K562 (cell line): ENCODE results near the gene SET. TPM values are rescaled to one million over a fixed set of nuclear protein-coding genes. Genes with fewer than 3 reads are reported as not detected.
A peak's percentile ranks its signal among the peaks of the same experiment; 100 is the strongest.

Experiments
- ADNP ChIP-seq: fragments of 200-800 bp; sonication (Bioruptor generic); IDR thresholded peaks from 2 replicates; pipeline ENCODE4 v1.6.1; 2016; ENCODE audit warnings: missing genetic modification characterization, missing compliant biosample characterization
- BCL6 ChIP-seq: fragments of 250-450 bp; sonication (Bioruptor Pico); IDR thresholded peaks from 2 replicates; pipeline ENCODE4 v1.4.0; 2020
- BCOR ChIP-seq: fragments of 450-650 bp; IDR thresholded peaks from 2 replicates; pipeline ENCODE4 v1.6.1; 2016
- BHLHE40 ChIP-seq: IDR thresholded peaks from 2 replicates; pipeline ENCODE4 v1.6.1; 2011; ENCODE audit warnings: low read length, improper control_type of control experiment
- CTBP1 ChIP-seq: fragments of 450-650 bp; IDR thresholded peaks from 2 replicates; pipeline ENCODE4 v1.6.1; 2016; ENCODE audit warnings: borderline replicate concordance
- EGR1 ChIP-seq: fragments of 450-650 bp; conservative IDR thresholded peaks from 2 replicates; pipeline ENCODE4 v1.6.1; 2017; ENCODE audit warnings: mild to moderate bottlenecking
- GATA2 ChIP-seq: sonication (generic); formaldehyde crosslinking; IDR thresholded peaks from 2 replicates; pipeline ENCODE4 v1.4.0; 2020; ENCODE audit warnings: mild to moderate bottlenecking, missing genetic modification reagents
- GATAD2B ChIP-seq: fragments of 450-650 bp; IDR thresholded peaks from 2 replicates; pipeline ENCODE4 v1.6.1; 2017; ENCODE audit warnings: mild to moderate bottlenecking, borderline replicate concordance
- IRF2 ChIP-seq: sonication (generic); formaldehyde crosslinking; IDR thresholded peaks from 2 replicates; pipeline ENCODE4 v1.8.1; 2022; ENCODE audit warnings: mild to moderate bottlenecking, missing genetic modification reagents
- KDM1A ChIP-seq, 2 experiments: fragments of 450-650 bp; IDR thresholded peaks; 2 replicates each; pipeline ENCODE4 v1.6.1; 2016; ENCODE audit warnings: mild to moderate bottlenecking in 2 of 2
- MTA1 ChIP-seq: fragments of 450-650 bp; IDR thresholded peaks from 2 replicates; pipeline ENCODE4 v1.6.1; 2017; ENCODE audit warnings: borderline replicate concordance
- NR2C1 ChIP-seq, 2 experiments: fragments of 450-650 bp; IDR thresholded peaks; 2 replicates each; pipeline ENCODE4 v1.6.1; 2017; ENCODE audit warnings: mild to moderate bottlenecking in 2 of 2, antibody characterized with exemption in 1 of 2, inconsistent platforms in 1 of 2, missing compliant biosample characterization in 1 of 2, missing genetic modification characterization in 1 of 2
- PHF8 ChIP-seq: fragments of 200-600 bp; sonication (generic); IDR thresholded peaks from 2 replicates; pipeline ENCODE4 v1.6.1; 2012; ENCODE audit warnings: mixed run types, mild to moderate bottlenecking, inconsistent platforms, low read length, moderate library complexity, borderline replicate concordance
- PPARD ChIP-seq: fragments of 250-450 bp; sonication (Bioruptor Pico); IDR thresholded peaks from 2 replicates; pipeline ENCODE4 v1.8.0; 2022; ENCODE audit warnings: inconsistent platforms, mild to moderate bottlenecking, moderate library complexity
- SAP30 ChIP-seq: fragments of 200-600 bp; sonication (generic); IDR thresholded peaks from 2 replicates; pipeline ENCODE4 v1.6.1; 2012; ENCODE audit warnings: borderline replicate concordance, low read depth, mild to moderate bottlenecking, moderate library complexity, low read length, control low read depth, inconsistent platforms; ENCODE audit not compliant: insufficient read depth, poor library complexity, severe bottlenecking
- SIN3B ChIP-seq: fragments of 450-650 bp; IDR thresholded peaks from 2 replicates; pipeline ENCODE4 v1.6.1; 2017; ENCODE audit warnings: low read depth, mild to moderate bottlenecking, moderate library complexity
- SMARCA5 ChIP-seq: fragments of 450-650 bp; IDR thresholded peaks from 2 replicates; pipeline ENCODE4 v1.6.1; 2016
- ZFP36 ChIP-seq: fragments of 150-350 bp; IDR thresholded peaks from 2 replicates; pipeline ENCODE4 v1.6.1; 2018; ENCODE audit warnings: low read length, low read depth; ENCODE audit not compliant: partially characterized antibody
- ZNF133 ChIP-seq: fragments of 250-450 bp; sonication (Bioruptor Pico); IDR thresholded peaks from 2 replicates; pipeline ENCODE4 v1.4.0; 2020; ENCODE audit warnings: mild to moderate bottlenecking
- ZNF232 ChIP-seq: sonication (generic); formaldehyde crosslinking; IDR thresholded peaks from 2 replicates; pipeline ENCODE4 v1.8.0; 2022; ENCODE audit warnings: mild to moderate bottlenecking, missing genetic modification reagents
- ZNF274 ChIP-seq: IDR thresholded peaks from 2 replicates; pipeline ENCODE4 v1.6.1; 2011; ENCODE audit warnings: low read depth, mild to moderate bottlenecking, low read length, moderate library complexity, borderline replicate concordance
- ZSCAN29 ChIP-seq: fragments of 450-650 bp; IDR thresholded peaks from 2 replicates; pipeline ENCODE4 v1.6.1; 2017
- polyA plus RNA-seq, 8 experiments: library from polyadenylated mRNA; depleted of rRNA in 4 of 8; stranded (reverse) in 5 of 8; unstranded in 3 of 8; fragments of >200 nt; fragmentation: Nextera tagmentation in 2 of 8; fragmentation: Illumina TruSeq in 1 of 8; extraction: Ambion mirVana in 2 of 8; extraction: Trizol in 1 of 8; gene quantifications; 2 replicates each; pipeline versions ENCODE4 v1.2.1 to v1.2.3, GENCODE V29; 2011 to 2014; ENCODE audit warnings: inconsistent platforms in 1 of 8, missing spikeins in 1 of 8
- total RNA-seq, 7 experiments: library from RNA; depleted of rRNA in 6 of 7; stranded (reverse); fragments of >200 nt in 6 of 7; fragmentation: Illumina TruSeq in 2 of 7; extraction: Trizol in 2 of 7; gene quantifications; 2 replicates each; pipeline versions ENCODE4 v1.2.1 to v1.2.3, GENCODE V29; 2011 to 2021; ENCODE audit warnings: low replicate concordance in 1 of 7
- TF ChIP-seq, protein P1 (sequence below): sonication (generic); formaldehyde crosslinking; IDR thresholded peaks from 2 replicates; pipeline ENCODE4 v1.8.1; 2023; ENCODE audit warnings: missing genetic modification reagents, mild to moderate bottlenecking, borderline replicate concordance
- TF ChIP-seq, protein P2 (sequence below): sonication (generic); formaldehyde crosslinking; IDR thresholded peaks from 2 replicates; pipeline ENCODE4 v1.8.0; 2022; ENCODE audit warnings: mild to moderate bottlenecking, missing genetic modification reagents

The SET gene
- total and polyA plus RNA-seq, 9 of the 15 experiments (the other 6 are each of a cell fraction or from before 2014, with no cell fraction given) = 404 to 1,447 (median 907) TPM

DNA sequence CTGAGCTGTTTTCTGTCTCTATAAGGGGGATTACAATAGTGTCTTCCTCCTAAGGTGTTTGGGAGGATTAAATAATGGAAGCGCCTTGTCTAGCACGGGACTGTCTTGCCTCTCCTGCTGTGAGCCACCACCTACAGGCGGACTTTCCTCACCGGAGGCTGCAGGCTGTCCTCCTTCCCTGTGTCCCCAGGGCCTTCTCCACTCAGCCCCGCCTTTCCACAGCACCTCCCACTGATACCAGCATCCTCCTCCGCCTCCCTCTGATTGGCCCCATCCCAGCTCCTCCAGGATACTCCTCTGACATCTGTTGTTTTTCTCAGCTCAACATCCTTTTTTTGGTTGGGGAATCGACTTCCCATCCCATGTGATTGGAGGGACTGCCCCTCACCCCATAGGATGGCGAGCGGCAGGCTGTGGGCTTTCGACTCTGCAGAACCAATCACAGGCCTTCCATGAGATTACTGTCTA is 35.8 kb downstream of the SET start (continued):
- TF ChIP-seq, protein P1, sequence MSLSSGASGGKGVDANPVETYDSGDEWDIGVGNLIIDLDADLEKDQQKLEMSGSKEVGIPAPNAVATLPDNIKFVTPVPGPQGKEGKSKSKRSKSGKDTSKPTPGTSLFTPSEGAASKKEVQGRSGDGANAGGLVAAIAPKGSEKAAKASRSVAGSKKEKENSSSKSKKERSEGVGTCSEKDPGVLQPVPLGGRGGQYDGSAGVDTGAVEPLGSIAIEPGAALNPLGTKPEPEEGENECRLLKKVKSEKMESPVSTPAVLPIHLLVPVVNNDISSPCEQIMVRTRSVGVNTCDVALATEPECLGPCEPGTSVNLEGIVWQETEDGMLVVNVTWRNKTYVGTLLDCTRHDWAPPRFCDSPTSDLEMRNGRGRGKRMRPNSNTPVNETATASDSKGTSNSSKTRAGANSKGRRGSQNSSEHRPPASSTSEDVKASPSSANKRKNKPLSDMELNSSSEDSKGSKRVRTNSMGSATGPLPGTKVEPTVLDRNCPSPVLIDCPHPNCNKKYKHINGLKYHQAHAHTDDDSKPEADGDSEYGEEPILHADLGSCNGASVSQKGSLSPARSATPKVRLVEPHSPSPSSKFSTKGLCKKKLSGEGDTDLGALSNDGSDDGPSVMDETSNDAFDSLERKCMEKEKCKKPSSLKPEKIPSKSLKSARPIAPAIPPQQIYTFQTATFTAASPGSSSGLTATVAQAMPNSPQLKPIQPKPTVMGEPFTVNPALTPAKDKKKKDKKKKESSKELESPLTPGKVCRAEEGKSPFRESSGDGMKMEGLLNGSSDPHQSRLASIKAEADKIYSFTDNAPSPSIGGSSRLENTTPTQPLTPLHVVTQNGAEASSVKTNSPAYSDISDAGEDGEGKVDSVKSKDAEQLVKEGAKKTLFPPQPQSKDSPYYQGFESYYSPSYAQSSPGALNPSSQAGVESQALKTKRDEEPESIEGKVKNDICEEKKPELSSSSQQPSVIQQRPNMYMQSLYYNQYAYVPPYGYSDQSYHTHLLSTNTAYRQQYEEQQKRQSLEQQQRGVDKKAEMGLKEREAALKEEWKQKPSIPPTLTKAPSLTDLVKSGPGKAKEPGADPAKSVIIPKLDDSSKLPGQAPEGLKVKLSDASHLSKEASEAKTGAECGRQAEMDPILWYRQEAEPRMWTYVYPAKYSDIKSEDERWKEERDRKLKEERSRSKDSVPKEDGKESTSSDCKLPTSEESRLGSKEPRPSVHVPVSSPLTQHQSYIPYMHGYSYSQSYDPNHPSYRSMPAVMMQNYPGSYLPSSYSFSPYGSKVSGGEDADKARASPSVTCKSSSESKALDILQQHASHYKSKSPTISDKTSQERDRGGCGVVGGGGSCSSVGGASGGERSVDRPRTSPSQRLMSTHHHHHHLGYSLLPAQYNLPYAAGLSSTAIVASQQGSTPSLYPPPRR (CRISPR knock-in tag) = 0 out of 2 replicates have a peak, but pooled peaks have one; percentile 9
- TF ChIP-seq GATA2 (CRISPR knock-in tag) (0 out of 2 replicates have a peak, but pooled peaks have one; percentile 30), PPARD (CRISPR knock-in tag) (no peak), PHF8 (peak; percentile 42; the same call in 1 of the 2 replicates), ZNF274 (no peak), MTA1 (0 out of 2 replicates have a peak, but pooled peaks have one; percentile 3), ZNF133 (CRISPR knock-in tag) (no peak), ADNP (tag) (peak; percentile 98), SAP30 (no peak), CTBP1 (peak; percentile 94), EGR1 (peak; percentile 64), SMARCA5 (0 out of 2 replicates have a peak, but pooled peaks have one; percentile 71), SIN3B (no peak), ZNF232 (CRISPR knock-in tag) (no peak), IRF2 (CRISPR knock-in tag) (no peak), ZFP36 (peak; percentile 10), NR2C1 (IDR thresholded peaks at IDR 0.05) (no peak), NR2C1 (tag; IDR thresholded peaks at IDR 0.05) (no peak), BHLHE40 (peak; percentile 45), KDM1A (IDR thresholded peaks at IDR 0.05) (peak in 1 of 2 experiments; percentile 4; a peak in 1 of 4 replicates), GATAD2B (no peak), ZSCAN29 (no peak), BCOR (peak; percentile 6), BCL6 (CRISPR knock-in tag) (no peak)
- TF ChIP-seq, protein P2, sequence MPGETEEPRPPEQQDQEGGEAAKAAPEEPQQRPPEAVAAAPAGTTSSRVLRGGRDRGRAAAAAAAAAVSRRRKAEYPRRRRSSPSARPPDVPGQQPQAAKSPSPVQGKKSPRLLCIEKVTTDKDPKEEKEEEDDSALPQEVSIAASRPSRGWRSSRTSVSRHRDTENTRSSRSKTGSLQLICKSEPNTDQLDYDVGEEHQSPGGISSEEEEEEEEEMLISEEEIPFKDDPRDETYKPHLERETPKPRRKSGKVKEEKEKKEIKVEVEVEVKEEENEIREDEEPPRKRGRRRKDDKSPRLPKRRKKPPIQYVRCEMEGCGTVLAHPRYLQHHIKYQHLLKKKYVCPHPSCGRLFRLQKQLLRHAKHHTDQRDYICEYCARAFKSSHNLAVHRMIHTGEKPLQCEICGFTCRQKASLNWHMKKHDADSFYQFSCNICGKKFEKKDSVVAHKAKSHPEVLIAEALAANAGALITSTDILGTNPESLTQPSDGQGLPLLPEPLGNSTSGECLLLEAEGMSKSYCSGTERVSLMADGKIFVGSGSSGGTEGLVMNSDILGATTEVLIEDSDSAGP (CRISPR knock-in tag) = no peak
